K562 (cell line): ENCODE measurements around the gene SLC38A2. TPM values are rescaled to one million over a fixed set of nuclear protein-coding genes. Genes with fewer than 3 reads are reported as not detected.
A peak's percentile ranks its signal among the peaks of the same experiment; 100 is the strongest.

Experiments used
- BCL6 ChIP-seq: fragments of 250-450 bp; sonication (Bioruptor Pico); IDR thresholded peaks from 2 replicates; pipeline ENCODE4 v1.4.0; 2020
- CBX2 ChIP-seq: fragments of 200-600 bp; sonication (generic); IDR thresholded peaks from one replicate; pipeline ENCODE4 v1.6.1; 2012; ENCODE audit warnings: mild to moderate bottlenecking, low read length, inconsistent platforms; ENCODE audit not compliant: insufficient read depth, poor library complexity, severe bottlenecking
- CREB1 ChIP-seq, 2 experiments: sonication (generic) in 1 of 2; formaldehyde crosslinking in 1 of 2; IDR thresholded peaks; 2 replicates each; pipeline versions ENCODE4 v1.6.1 to v1.8.0; 2012 to 2022; ENCODE audit warnings: inconsistent platforms in 1 of 2, mild to moderate bottlenecking in 1 of 2, missing genetic modification reagents in 1 of 2, moderate library complexity in 1 of 2
- ETV6 ChIP-seq, 3 experiments: fragments of 150-350 bp in 1 of 3; sonication (generic) in 1 of 3; formaldehyde crosslinking in 1 of 3; IDR thresholded peaks; 2 replicates each; pipeline versions ENCODE4 v1.6.1 to v1.8.0; 2014 to 2022; ENCODE audit warnings: borderline replicate concordance in 2 of 3, low read depth in 2 of 3, antibody characterized with exemption in 1 of 3, low read length in 1 of 3, mild to moderate bottlenecking in 1 of 3, missing genetic modification reagents in 1 of 3
- GABPA ChIP-seq: fragments of 200-800 bp; sonication (Bioruptor generic); conservative IDR thresholded peaks from 2 replicates; pipeline ENCODE4 v1.6.1; 2016; ENCODE audit warnings: low read depth, missing genetic modification characterization, missing compliant biosample characterization
- HLTF ChIP-seq: fragments of 450-650 bp; IDR thresholded peaks from 2 replicates; pipeline ENCODE4 v1.6.1; 2016
- JUN ChIP-seq, 2 experiments: sonication (generic) in 1 of 2; formaldehyde crosslinking in 1 of 2; IDR thresholded peaks; 2 replicates each; pipeline versions ENCODE4 v1.6.1 to v1.8.0; 2012 to 2022; ENCODE audit warnings: borderline replicate concordance in 2 of 2, mild to moderate bottlenecking in 2 of 2, improper control_type of control experiment in 1 of 2, low read depth in 1 of 2, low read length in 1 of 2, missing genetic modification reagents in 1 of 2
- NBN ChIP-seq: fragments of 450-650 bp; IDR thresholded peaks from 2 replicates; pipeline ENCODE4 v1.6.1; 2016; ENCODE audit warnings: low read depth, mild to moderate bottlenecking
- PHF8 ChIP-seq: fragments of 200-600 bp; sonication (generic); IDR thresholded peaks from 2 replicates; pipeline ENCODE4 v1.6.1; 2012; ENCODE audit warnings: mixed run types, mild to moderate bottlenecking, inconsistent platforms, low read length, moderate library complexity, borderline replicate concordance
- PTBP1 ChIP-seq: fragments of 200-400 bp; formaldehyde crosslinking; IDR thresholded peaks from 2 replicates; pipeline ENCODE4 v1.6.1; 2017; ENCODE audit warnings: low read depth, low read length
- PTTG1 ChIP-seq: fragments of 450-650 bp; IDR thresholded peaks from 2 replicates; pipeline ENCODE4 v1.6.1; 2016; ENCODE audit warnings: low read depth, mild to moderate bottlenecking, missing genetic modification characterization, missing compliant biosample characterization
- RBM14 ChIP-seq: fragments of 200-400 bp; formaldehyde crosslinking; IDR thresholded peaks from 2 replicates; pipeline ENCODE4 v1.6.1; 2018; ENCODE audit warnings: low read depth, mild to moderate bottlenecking, low read length, moderate library complexity, borderline replicate concordance; ENCODE audit not compliant: insufficient read depth
- RNF2 ChIP-seq: sonication (generic); IDR thresholded peaks from 2 replicates; pipeline ENCODE4 v1.6.1; 2016
- ZNF347 ChIP-seq: fragments of 450-650 bp; formaldehyde crosslinking; IDR thresholded peaks from 2 replicates; pipeline ENCODE4 v1.4.0; 2020; ENCODE audit warnings: low read depth, mild to moderate bottlenecking, moderate library complexity
- ZNF354B ChIP-seq: fragments of 250-450 bp; sonication (Bioruptor Pico); IDR thresholded peaks from 2 replicates; pipeline ENCODE4 v1.4.0; 2020
- ZNF384 ChIP-seq: IDR thresholded peaks from 2 replicates; pipeline ENCODE4 v1.6.1; 2012; ENCODE audit warnings: low read depth, low read length, improper control_type of control experiment
- ZNF561 ChIP-seq: fragments of 450-650 bp; formaldehyde crosslinking; conservative IDR thresholded peaks from 2 replicates; pipeline ENCODE4 v1.4.0; 2020; ENCODE audit warnings: mild to moderate bottlenecking, moderate library complexity
- polyA plus RNA-seq, 8 experiments: library from polyadenylated mRNA; depleted of rRNA in 4 of 8; stranded (reverse) in 5 of 8; unstranded in 3 of 8; fragments of >200 nt; fragmentation: Nextera tagmentation in 2 of 8; fragmentation: Illumina TruSeq in 1 of 8; extraction: Ambion mirVana in 2 of 8; extraction: Trizol in 1 of 8; gene quantifications; 2 replicates each; pipeline versions ENCODE4 v1.2.1 to v1.2.3, GENCODE V29; 2011 to 2014; ENCODE audit warnings: inconsistent platforms in 1 of 8, missing spikeins in 1 of 8
- total RNA-seq, 7 experiments: library from RNA; depleted of rRNA in 6 of 7; stranded (reverse); fragments of >200 nt in 6 of 7; fragmentation: Illumina TruSeq in 2 of 7; extraction: Trizol in 2 of 7; gene quantifications; 2 replicates each; pipeline versions ENCODE4 v1.2.1 to v1.2.3, GENCODE V29; 2011 to 2021; ENCODE audit warnings: low replicate concordance in 1 of 7
- TF ChIP-seq, protein P1 (sequence below): fragments of 250-450 bp; sonication (Bioruptor Pico); IDR thresholded peaks from 2 replicates; pipeline ENCODE4 v1.8.0; 2022; ENCODE audit warnings: inconsistent platforms
- TF ChIP-seq, protein P2 (sequence below): fragments of 200-400 bp; formaldehyde crosslinking; IDR thresholded peaks from 2 replicates; pipeline ENCODE4 v1.6.1; 2017; ENCODE audit warnings: mild to moderate bottlenecking, low read depth, low read length, moderate library complexity
- TF ChIP-seq, protein P3 (sequence below): sonication (generic); IDR thresholded peaks from 2 replicates; pipeline ENCODE4 v1.6.1; 2016

The SLC38A2 gene
- total and polyA plus RNA-seq, 9 of the 15 experiments (the other 6 are each of a cell fraction or from before 2014, with no cell fraction given): 98.7 to 292 (median 143) TPM

DNA sequence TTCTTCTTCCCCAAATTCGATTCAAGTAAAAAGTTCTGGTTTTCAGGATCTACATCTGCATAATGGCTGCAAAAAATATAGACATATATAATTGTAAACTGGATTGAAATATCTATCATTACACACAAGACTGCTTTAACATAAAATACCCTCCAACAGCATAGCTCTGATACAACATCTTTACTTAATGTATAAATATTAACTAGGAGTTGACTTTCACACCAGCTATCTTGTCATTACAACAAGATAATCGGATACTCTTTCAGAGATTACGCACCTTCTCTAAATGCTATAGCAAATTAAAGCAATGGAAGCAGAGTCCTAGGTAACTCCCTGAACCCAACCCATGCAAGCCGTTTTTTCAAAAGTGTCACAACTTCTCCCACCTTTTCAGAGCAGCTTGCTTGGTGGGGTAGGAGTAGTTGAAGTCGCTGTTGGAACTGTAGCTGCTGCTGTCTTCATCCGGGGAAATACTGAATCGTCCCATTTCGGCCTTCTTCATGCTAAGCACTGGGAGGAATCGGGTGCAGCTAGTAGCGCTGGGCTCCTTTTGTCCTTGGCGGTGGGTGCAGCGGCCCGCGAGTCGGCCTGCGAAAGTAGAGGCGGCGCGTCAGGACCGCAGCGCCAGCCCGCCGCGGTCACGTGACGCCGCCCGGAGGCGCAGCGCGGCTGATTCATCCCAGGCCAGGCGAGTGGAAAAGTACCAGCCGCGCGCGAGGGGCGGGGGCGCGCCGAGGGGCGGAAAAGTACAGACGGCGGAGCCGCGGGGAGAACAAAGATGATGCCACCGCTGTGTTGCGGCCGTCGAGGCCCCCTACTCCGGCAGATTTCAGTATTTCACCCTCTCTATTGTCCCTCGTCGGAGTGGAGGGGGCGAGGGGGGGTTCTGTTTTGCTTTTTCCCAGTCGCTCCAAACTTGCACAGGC is 1.5 kb downstream of the SLC38A2 start (continued):
- TF ChIP-seq, protein P1, sequence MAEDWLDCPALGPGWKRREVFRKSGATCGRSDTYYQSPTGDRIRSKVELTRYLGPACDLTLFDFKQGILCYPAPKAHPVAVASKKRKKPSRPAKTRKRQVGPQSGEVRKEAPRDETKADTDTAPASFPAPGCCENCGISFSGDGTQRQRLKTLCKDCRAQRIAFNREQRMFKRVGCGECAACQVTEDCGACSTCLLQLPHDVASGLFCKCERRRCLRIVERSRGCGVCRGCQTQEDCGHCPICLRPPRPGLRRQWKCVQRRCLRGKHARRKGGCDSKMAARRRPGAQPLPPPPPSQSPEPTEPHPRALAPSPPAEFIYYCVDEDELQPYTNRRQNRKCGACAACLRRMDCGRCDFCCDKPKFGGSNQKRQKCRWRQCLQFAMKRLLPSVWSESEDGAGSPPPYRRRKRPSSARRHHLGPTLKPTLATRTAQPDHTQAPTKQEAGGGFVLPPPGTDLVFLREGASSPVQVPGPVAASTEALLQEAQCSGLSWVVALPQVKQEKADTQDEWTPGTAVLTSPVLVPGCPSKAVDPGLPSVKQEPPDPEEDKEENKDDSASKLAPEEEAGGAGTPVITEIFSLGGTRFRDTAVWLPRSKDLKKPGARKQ (CRISPR knock-in tag): no peak
- TF ChIP-seq PTTG1 (tag) (no peak), ZNF347 (no peak), PTBP1 (0 out of 2 replicates have a peak, but pooled peaks have one; percentile 36), NBN (no peak), HLTF (no peak), ETV6 (IDR thresholded peaks at IDR 0.05; ENCODE audit: borderline replicate concordance in 1 of 2, low read depth in 2 of 2, low read length in 1 of 2) (no peak), ETV6 (CRISPR knock-in tag; IDR thresholded peaks at IDR 0.05; ENCODE audit: borderline replicate concordance) (0 out of 2 replicates have a peak, but pooled peaks have one; percentile 73), BCL6 (no peak), CBX2 (no peak), JUN (IDR thresholded peaks at IDR 0.05; ENCODE audit: borderline replicate concordance, low read depth, low read length) (peak; percentile 59; the same call in 1 of the 2 replicates), JUN (CRISPR knock-in tag; IDR thresholded peaks at IDR 0.05; ENCODE audit: borderline replicate concordance) (no peak), CREB1 (IDR thresholded peaks at IDR 0.05) (peak; percentile 91), CREB1 (CRISPR knock-in tag; IDR thresholded peaks at IDR 0.05) (peak; percentile 89), ZNF354B (no peak), PHF8 (no peak; the same call in 1 of the 2 replicates), RBM14 (0 out of 2 replicates have a peak, but pooled peaks have one; percentile 25), RNF2 (peak; percentile 26; the same call in 1 of the 2 replicates), ZNF384 (no peak), GABPA (tag) (no peak), ZNF561 (0 out of 2 replicates have a peak, but pooled peaks have one; percentile 39)
- TF ChIP-seq, protein P2, sequence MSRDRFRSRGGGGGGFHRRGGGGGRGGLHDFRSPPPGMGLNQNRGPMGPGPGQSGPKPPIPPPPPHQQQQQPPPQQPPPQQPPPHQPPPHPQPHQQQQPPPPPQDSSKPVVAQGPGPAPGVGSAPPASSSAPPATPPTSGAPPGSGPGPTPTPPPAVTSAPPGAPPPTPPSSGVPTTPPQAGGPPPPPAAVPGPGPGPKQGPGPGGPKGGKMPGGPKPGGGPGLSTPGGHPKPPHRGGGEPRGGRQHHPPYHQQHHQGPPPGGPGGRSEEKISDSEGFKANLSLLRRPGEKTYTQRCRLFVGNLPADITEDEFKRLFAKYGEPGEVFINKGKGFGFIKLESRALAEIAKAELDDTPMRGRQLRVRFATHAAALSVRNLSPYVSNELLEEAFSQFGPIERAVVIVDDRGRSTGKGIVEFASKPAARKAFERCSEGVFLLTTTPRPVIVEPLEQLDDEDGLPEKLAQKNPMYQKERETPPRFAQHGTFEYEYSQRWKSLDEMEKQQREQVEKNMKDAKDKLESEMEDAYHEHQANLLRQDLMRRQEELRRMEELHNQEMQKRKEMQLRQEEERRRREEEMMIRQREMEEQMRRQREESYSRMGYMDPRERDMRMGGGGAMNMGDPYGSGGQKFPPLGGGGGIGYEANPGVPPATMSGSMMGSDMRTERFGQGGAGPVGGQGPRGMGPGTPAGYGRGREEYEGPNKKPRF: peak; percentile 55; the same call in 1 of the 2 replicates
- TF ChIP-seq, protein P3, sequence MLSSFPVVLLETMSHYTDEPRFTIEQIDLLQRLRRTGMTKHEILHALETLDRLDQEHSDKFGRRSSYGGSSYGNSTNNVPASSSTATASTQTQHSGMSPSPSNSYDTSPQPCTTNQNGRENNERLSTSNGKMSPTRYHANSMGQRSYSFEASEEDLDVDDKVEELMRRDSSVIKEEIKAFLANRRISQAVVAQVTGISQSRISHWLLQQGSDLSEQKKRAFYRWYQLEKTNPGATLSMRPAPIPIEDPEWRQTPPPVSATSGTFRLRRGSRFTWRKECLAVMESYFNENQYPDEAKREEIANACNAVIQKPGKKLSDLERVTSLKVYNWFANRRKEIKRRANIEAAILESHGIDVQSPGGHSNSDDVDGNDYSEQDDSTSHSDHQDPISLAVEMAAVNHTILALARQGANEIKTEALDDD: no peak
